Activated CD4-positive, alpha-beta T cell treated with anti-CD3 and anti-CD28 coated beads, Interleukin-10, Interleukin-2, amounts not matched to agents 100 ng/mL and 50 ng/mL, durations not matched to agents 16 hours and 8 hours (primary cell): Measurements from ENCODE around the gene MCOLN1.

Source experiments
- DNase-seq: peaks from one replicate; pipeline ENCODE4 v3.0.0-alpha.2; 2020

MCOLN1 gene

GRCh38 chr19:7578127-7578526 lies 55.7 kb downstream of the MCOLN1 start:
- DNase-seq = no peak

- DNase-seq = no peak
Observed at GRCh38 chr19:7579182-7579581, 56.8 kb downstream of the MCOLN1 start.

- no peak for DNase-seq
Observed at GRCh38 chr19:7582446-7582845, 60.0 kb downstream of the MCOLN1 start.
